Activated T-cell treated with anti-CD3 and anti-CD28 coated beads, Interleukin-2, amount 50 U/mL, for 24 hours (primary cell): Measurements from ENCODE around the gene PPP1R1C.

Experiments used
- DNase-seq: peaks from one replicate; pipeline ENCODE4 v3.0.0-alpha.2; 2020
- H3K27ac Mint-ChIP-seq: 2 replicates; pipeline ENCODE4 v1.8.0; 2020; ENCODE audit warnings: mild to moderate bottlenecking, mixed read lengths
- H3K27me3 Mint-ChIP-seq: 2 replicates; pipeline ENCODE4 v1.8.0; 2020; ENCODE audit warnings: mixed read lengths
- H3K36me3 Mint-ChIP-seq: 2 replicates; pipeline ENCODE4 v1.8.0; 2020; ENCODE audit warnings: low read depth, mixed read lengths
- H3K4me1 Mint-ChIP-seq: 2 replicates; pipeline ENCODE4 v1.8.0; 2020; ENCODE audit warnings: low read depth, mixed read lengths
- H3K4me3 Mint-ChIP-seq: 2 replicates; pipeline ENCODE4 v1.8.0; 2020; ENCODE audit warnings: mild to moderate bottlenecking, moderate library complexity, mixed read lengths
- H3K9me3 Mint-ChIP-seq: 2 replicates; pipeline ENCODE4 v1.8.0; 2020; ENCODE audit warnings: mixed read lengths

The PPP1R1C gene

GRCh38 chr2:182055993-182056392 is 70.3 kb downstream of the PPP1R1C start:
- peaks cover 8% of the 10 kb centered on the region for H3K27me3 Mint-ChIP-seq

GRCh38 chr2:182057002-182057401 is 71.3 kb downstream of the PPP1R1C start:
- H3K4me1 Mint-ChIP-seq: no peaks in the 10 kb centered on the region
- H3K27me3 Mint-ChIP-seq: peaks cover 8% of the 10 kb centered on the region
- no peaks in the 10 kb centered on the region for H3K9me3 Mint-ChIP-seq
- no peak overlapping the region for H3K27ac Mint-ChIP-seq
- H3K4me3 Mint-ChIP-seq: no peak overlapping the region
- no peaks in the 10 kb centered on the region for H3K36me3 Mint-ChIP-seq
- DNase-seq: no peak

More at GRCh38 chr2:182055993-182056392, 70.3 kb downstream of the PPP1R1C start:
- Mint-ChIP-seq H3K27ac (no peak overlapping the region), H3K4me1 (no peaks in the 10 kb centered on the region), H3K36me3 (no peaks in the 10 kb centered on the region), H3K4me3 (no peak overlapping the region), H3K9me3 (no peaks in the 10 kb centered on the region)
- no peak for DNase-seq

GRCh38 chr2:182058056-182058455 is 72.4 kb downstream of the PPP1R1C start:
- Mint-ChIP-seq H3K4me1 (no peaks in the 10 kb centered on the region), H3K36me3 (no peaks in the 10 kb centered on the region), H3K27me3 (peaks cover 8% of the 10 kb centered on the region), H3K9me3 (no peaks in the 10 kb centered on the region), H3K27ac (no peak overlapping the region), H3K4me3 (no peak overlapping the region)
- DNase-seq: no peak

- no peaks in the 10 kb centered on the region for H3K4me1 Mint-ChIP-seq
- no peak overlapping the region for H3K27ac Mint-ChIP-seq
- peaks cover 8% of the 10 kb centered on the region for H3K27me3 Mint-ChIP-seq
- no peak for DNase-seq
- no peak overlapping the region for H3K4me3 Mint-ChIP-seq
- H3K9me3 Mint-ChIP-seq: no peaks in the 10 kb centered on the region
- no peaks in the 10 kb centered on the region for H3K36me3 Mint-ChIP-seq
Measured at GRCh38 chr2:182061739-182062138, 76.1 kb downstream of the PPP1R1C start.

- Mint-ChIP-seq H3K4me3 (no peak overlapping the region), H3K4me1 (no peaks in the 10 kb centered on the region), H3K9me3 (no peaks in the 10 kb centered on the region), H3K36me3 (no peaks in the 10 kb centered on the region), H3K27ac (no peak overlapping the region), H3K27me3 (peaks cover 8% of the 10 kb centered on the region)
- no peak for DNase-seq
Measured at GRCh38 chr2:182062329-182062972, 76.8 kb downstream of the PPP1R1C start.

- Mint-ChIP-seq H3K27me3 (no peaks in the 10 kb centered on the region), H3K36me3 (no peaks in the 10 kb centered on the region), H3K9me3 (no peaks in the 10 kb centered on the region), H3K27ac (no peak overlapping the region), H3K4me3 (no peak overlapping the region), H3K4me1 (no peaks in the 10 kb centered on the region)
- DNase-seq: no peak
Measured at GRCh38 chr2:182064019-182064778, 78.5 kb downstream of the PPP1R1C start.

- H3K9me3 Mint-ChIP-seq: no peaks in the 10 kb centered on the region
- DNase-seq: no peak
- H3K36me3 Mint-ChIP-seq: no peaks in the 10 kb centered on the region
- peaks cover 4% of the 10 kb centered on the region for H3K27me3 Mint-ChIP-seq
- no peaks in the 10 kb centered on the region for H3K4me1 Mint-ChIP-seq
- no peak overlapping the region for H3K4me3 Mint-ChIP-seq
- no peak overlapping the region for H3K27ac Mint-ChIP-seq
Measured at GRCh38 chr2:182066400-182067087, 80.9 kb downstream of the PPP1R1C start.

GRCh38 chr2:182067393-182067792 is 81.7 kb downstream of the PPP1R1C start:
- no peak overlapping the region for H3K27ac Mint-ChIP-seq
- no peak for DNase-seq
- H3K27me3 Mint-ChIP-seq: peaks cover 4% of the 10 kb centered on the region
- no peak overlapping the region for H3K4me3 Mint-ChIP-seq
- no peaks in the 10 kb centered on the region for H3K4me1 Mint-ChIP-seq
- H3K36me3 Mint-ChIP-seq: no peaks in the 10 kb centered on the region
- H3K9me3 Mint-ChIP-seq: no peaks in the 10 kb centered on the region

- Mint-ChIP-seq H3K27me3 (peaks cover 9% of the 10 kb centered on the region), H3K4me3 (no peak overlapping the region), H3K4me1 (no peaks in the 10 kb centered on the region), H3K27ac (no peak overlapping the region), H3K9me3 (no peaks in the 10 kb centered on the region), H3K36me3 (no peaks in the 10 kb centered on the region)
- no peak for DNase-seq
Measured at GRCh38 chr2:182068811-182069210, 83.2 kb downstream of the PPP1R1C start.

GRCh38 chr2:182069416-182069815 is 83.8 kb downstream of the PPP1R1C start:
- Mint-ChIP-seq H3K36me3 (no peaks in the 10 kb centered on the region), H3K27me3 (peaks cover 12% of the 10 kb centered on the region), H3K4me1 (no peaks in the 10 kb centered on the region), H3K27ac (no peak overlapping the region), H3K9me3 (no peaks in the 10 kb centered on the region), H3K4me3 (no peak overlapping the region)
- no peak for DNase-seq

GRCh38 chr2:182069908-182070307 is 84.3 kb downstream of the PPP1R1C start:
- no peaks in the 10 kb centered on the region for H3K9me3 Mint-ChIP-seq
- H3K4me1 Mint-ChIP-seq: no peaks in the 10 kb centered on the region
- H3K27ac Mint-ChIP-seq: no peak overlapping the region
- no peaks in the 10 kb centered on the region for H3K36me3 Mint-ChIP-seq
- peaks cover 14% of the 10 kb centered on the region for H3K27me3 Mint-ChIP-seq
- DNase-seq: no peak
- H3K4me3 Mint-ChIP-seq: no peak overlapping the region

- Mint-ChIP-seq H3K9me3 (no peaks in the 10 kb centered on the region), H3K27me3 (peaks cover 14% of the 10 kb centered on the region), H3K36me3 (no peaks in the 10 kb centered on the region), H3K4me1 (no peaks in the 10 kb centered on the region), H3K4me3 (no peak overlapping the region), H3K27ac (no peak overlapping the region)
- DNase-seq: no peak
Measured at GRCh38 chr2:182070736-182071135, 85.1 kb downstream of the PPP1R1C start.

- no peak for DNase-seq
- no peaks in the 10 kb centered on the region for H3K4me1 Mint-ChIP-seq
- no peaks in the 10 kb centered on the region for H3K9me3 Mint-ChIP-seq
- H3K36me3 Mint-ChIP-seq: no peaks in the 10 kb centered on the region
- H3K4me3 Mint-ChIP-seq: no peak overlapping the region
- peaks cover 14% of the 10 kb centered on the region for H3K27me3 Mint-ChIP-seq
- no peak overlapping the region for H3K27ac Mint-ChIP-seq
Measured at GRCh38 chr2:182072861-182073260, 87.2 kb downstream of the PPP1R1C start.

GRCh38 chr2:182073613-182074012 is 88.0 kb downstream of the PPP1R1C start:
- no peak overlapping the region for H3K27ac Mint-ChIP-seq
- no peaks in the 10 kb centered on the region for H3K9me3 Mint-ChIP-seq
- no peaks in the 10 kb centered on the region for H3K36me3 Mint-ChIP-seq
- H3K4me1 Mint-ChIP-seq: no peaks in the 10 kb centered on the region
- no peak for DNase-seq
- peaks cover 17% of the 10 kb centered on the region for H3K27me3 Mint-ChIP-seq
- no peak overlapping the region for H3K4me3 Mint-ChIP-seq

- H3K27me3 Mint-ChIP-seq: peaks cover 14% of the 10 kb centered on the region
- no peaks in the 10 kb centered on the region for H3K9me3 Mint-ChIP-seq
- no peaks in the 10 kb centered on the region for H3K36me3 Mint-ChIP-seq
- H3K4me3 Mint-ChIP-seq: no peak overlapping the region
- no peak for DNase-seq
- no peak overlapping the region for H3K27ac Mint-ChIP-seq
- no peaks in the 10 kb centered on the region for H3K4me1 Mint-ChIP-seq
Measured at GRCh38 chr2:182077023-182077422, 91.4 kb downstream of the PPP1R1C start.
